Left lung (tissue), 10 donors: Measurements from ENCODE around the gene SPRED1. TPM values are rescaled to one million over a fixed set of nuclear protein-coding genes. Genes with fewer than 3 reads are reported as not detected.

ENCODE experiments used
- ATAC-seq: fragments of 200-7000 bp; cut with Tn5 transposase; one replicate; pipeline ENCODE4 v1.9.1; 2020; ENCODE audit warnings: moderate library complexity
- DNase-seq, 4 donors: peaks; one replicate each; pipeline ENCODE4 v3.0.0-alpha.2; 2013 to 2020
- H3K27ac ChIP-seq, 2 donors: fragments of 200-600 bp; sonication (generic) in 1 of 2; one replicate each; pipeline versions ENCODE4 v1.5.0 to v1.8.0; 2020 to 2021
- H3K27me3 ChIP-seq, 2 donors: fragments of 200-600 bp; sonication (generic) in 1 of 2; one replicate each; pipeline versions ENCODE4 v1.5.0 to v1.8.0; 2020 to 2021
- H3K36me3 ChIP-seq, 2 donors: fragments of 200-600 bp; sonication (generic) in 1 of 2; one replicate each; pipeline versions ENCODE4 v1.5.0 to v1.8.0; 2020 to 2021
- H3K4me1 ChIP-seq, 2 donors: fragments of 200-600 bp; one replicate each; pipeline ENCODE4 v1.8.0; 2021
- H3K4me3 ChIP-seq, 2 donors: fragments of 200-600 bp; sonication (generic) in 1 of 2; one replicate each; pipeline versions ENCODE4 v1.5.0 to v1.8.0; 2020 to 2021; ENCODE audit warnings: mild to moderate bottlenecking in 1 of 2
- H3K9me3 ChIP-seq, 2 donors: fragments of 200-600 bp; sonication (generic) in 1 of 2; one replicate each; pipeline versions ENCODE4 v1.5.0 to v1.8.0; 2020 to 2021
- CTCF ChIP-seq, 2 donors: fragments of 200-600 bp; sonication (generic) in 1 of 2; IDR thresholded peaks; one replicate each; pipeline versions ENCODE4 v1.5.0 to v1.8.0; 2021; ENCODE audit warnings: antibody characterized with exemption in 2 of 2
- intact Hi-C, 2 donors: fragments of 100-400 bp; cut with DNase I; formaldehyde crosslinking; loops; one replicate each; pipeline versions ENCODE4 v1.11.2 to v1.14.2; 2022
- polyA plus RNA-seq, 6 donors: library from polyadenylated mRNA; unstranded; fragments of 120-200 nt; gene quantifications; one replicate each; pipeline ENCODE4 v1.2.1, GENCODE V29; 2013; ENCODE audit not compliant: insufficient read length in 6 of 6
- total RNA-seq, 2 donors: library from RNA; stranded (reverse); fragmentation: NEBNext Ultra II Directional; extraction: Animal tissue kit (Norgen Biotek cat#: 25700); gene quantifications; one replicate each; pipeline ENCODE4 v1.2.1, GENCODE V29; 2021
- donor health status: DM: no; HTN: yes; CAD: no.
- donor health status: DM: no; HTN: no; CAD: no.

The SPRED1 gene
- total and polyA plus RNA-seq, 8 donors: 36.3 to 59.4 (median 44.6) TPM

- DNase-seq (peak in 2 of 4 donors; percentile 49 to 76), ATAC-seq (peak; percentile 77)
- Histone ChIP-seq H3K4me1 (no peaks in the 10 kb centered on the region), H3K9me3 (no peaks in the 10 kb centered on the region), H3K36me3 (peaks cover 0 to 24% of the 10 kb centered on the region in 2 donors), H3K27me3 (no peaks in the 10 kb centered on the region), H3K4me3 (no peak overlapping the region), H3K27ac (no peak overlapping the region)
- TF ChIP-seq CTCF (IDR thresholded peaks at IDR 0.05): peak; percentile 54 to 61
- intact Hi-C loops: loop anchor here in 1 of 2 donors (10.0 kb wide), 1 partner anchor 350 kb away; no protein-coding TSS in a partner anchor
Measured at GRCh38 chr15:38354315-38354929, 101.8 kb downstream of the SPRED1 start.

GRCh38 chr15:38362355-38362754, 109.7 kb downstream of the SPRED1 start:
- TF ChIP-seq CTCF (IDR thresholded peaks at IDR 0.05): no peak
- Histone ChIP-seq H3K9me3 (no peaks in the 10 kb centered on the region), H3K36me3 (no peaks in the 10 kb centered on the region), H3K27me3 (no peaks in the 10 kb centered on the region), H3K4me3 (no peak overlapping the region), H3K4me1 (no peaks in the 10 kb centered on the region), H3K27ac (no peak overlapping the region)
- no peak for DNase-seq
- intact Hi-C loops: no loop called here
- ATAC-seq: no peak

- intact Hi-C loops: no loop called here
- Histone ChIP-seq H3K9me3 (no peaks in the 10 kb centered on the region), H3K4me3 (no peak overlapping the region), H3K4me1 (no peaks in the 10 kb centered on the region), H3K27ac (no peak overlapping the region), H3K36me3 (no peaks in the 10 kb centered on the region), H3K27me3 (no peaks in the 10 kb centered on the region)
- ATAC-seq: no peak
- TF ChIP-seq CTCF (IDR thresholded peaks at IDR 0.05): no peak
- DNase-seq: no peak
Measured at GRCh38 chr15:38367476-38367875, 114.8 kb downstream of the SPRED1 start.

GRCh38 chr15:38369936-38370478, 117.4 kb downstream of the SPRED1 start:
- intact Hi-C loops: no loop called here
- no peaks in the 10 kb centered on the region for H3K4me1 ChIP-seq
- no peaks in the 10 kb centered on the region for H3K9me3 ChIP-seq
- no peaks in the 10 kb centered on the region for H3K36me3 ChIP-seq
- no peak overlapping the region for H3K27ac ChIP-seq
- no peak overlapping the region for H3K4me3 ChIP-seq
- no peak for TF ChIP-seq CTCF (IDR thresholded peaks at IDR 0.05)
- H3K27me3 ChIP-seq: no peaks in the 10 kb centered on the region
- DNase-seq (no peak), ATAC-seq (no peak)

GRCh38 chr15:38373016-38373415, 120.4 kb downstream of the SPRED1 start:
- Histone ChIP-seq H3K36me3 (no peaks in the 10 kb centered on the region), H3K4me3 (no peak overlapping the region), H3K4me1 (no peaks in the 10 kb centered on the region), H3K27me3 (no peaks in the 10 kb centered on the region), H3K27ac (no peak overlapping the region), H3K9me3 (no peaks in the 10 kb centered on the region)
- ATAC-seq (no peak), DNase-seq (no peak)
- intact Hi-C loops: no loop called here
- TF ChIP-seq CTCF (IDR thresholded peaks at IDR 0.05): no peak
